GM12801 (cell line): ENCODE results near the gene MMS19.

Source experiments
- CTCF ChIP-seq: IDR thresholded peaks from one replicate; pipeline ENCODE4 v1.5.1; 2011; ENCODE audit warnings: control low read depth; ENCODE audit not compliant: insufficient read length; ENCODE audit errors: extremely low read depth

MMS19 gene

DNA sequence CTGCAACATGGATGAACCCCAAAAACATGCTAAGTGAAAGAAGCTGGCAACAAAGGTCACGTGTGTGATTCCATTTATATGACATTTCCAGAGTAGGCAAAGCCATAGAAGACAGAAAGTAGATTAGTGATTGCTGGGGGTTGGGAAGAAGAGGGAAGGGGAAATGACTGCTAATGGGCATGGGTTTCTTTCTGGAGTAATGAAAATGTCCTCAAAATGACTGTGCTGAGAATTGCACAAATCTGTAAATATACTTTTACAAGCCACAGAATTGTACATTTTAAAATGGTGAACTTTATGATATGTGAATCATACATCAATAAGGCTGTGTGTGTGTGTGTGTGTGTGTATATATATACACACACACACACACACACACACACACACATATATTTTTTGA lies 15.8 kb downstream of the MMS19 start:
- no peak for TF ChIP-seq CTCF

GRCh38 chr10:97481071-97481470 lies 17.2 kb downstream of the MMS19 start:
- no peak for TF ChIP-seq CTCF

DNA sequence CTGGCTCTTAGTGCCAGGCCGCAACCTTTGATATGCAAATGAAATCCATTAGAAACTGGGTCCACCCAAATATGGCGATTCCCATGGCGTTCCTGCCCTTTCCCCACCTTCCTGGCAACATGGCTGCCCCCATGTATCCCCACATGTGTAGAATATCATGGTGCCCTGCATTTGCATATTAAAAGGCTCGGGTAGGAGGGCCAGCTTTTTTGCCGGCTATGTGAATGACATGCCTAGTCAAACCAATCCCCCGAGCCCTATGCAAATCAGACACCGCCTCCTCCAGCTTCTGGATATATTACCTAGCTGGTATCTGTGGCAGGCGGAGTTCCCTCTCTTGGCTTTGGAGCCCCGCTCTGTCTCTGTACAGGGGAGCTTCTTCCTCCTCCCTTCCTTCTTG lies 18.3 kb downstream of the MMS19 start:
- TF ChIP-seq CTCF, result no peak

- TF ChIP-seq CTCF, result no peak
Observed at GRCh38 chr10:97475936-97476594, 22.2 kb downstream of the MMS19 start.

GRCh38 chr10:97474918-97475317 lies 23.3 kb downstream of the MMS19 start:
- TF ChIP-seq CTCF, result no peak

DNA sequence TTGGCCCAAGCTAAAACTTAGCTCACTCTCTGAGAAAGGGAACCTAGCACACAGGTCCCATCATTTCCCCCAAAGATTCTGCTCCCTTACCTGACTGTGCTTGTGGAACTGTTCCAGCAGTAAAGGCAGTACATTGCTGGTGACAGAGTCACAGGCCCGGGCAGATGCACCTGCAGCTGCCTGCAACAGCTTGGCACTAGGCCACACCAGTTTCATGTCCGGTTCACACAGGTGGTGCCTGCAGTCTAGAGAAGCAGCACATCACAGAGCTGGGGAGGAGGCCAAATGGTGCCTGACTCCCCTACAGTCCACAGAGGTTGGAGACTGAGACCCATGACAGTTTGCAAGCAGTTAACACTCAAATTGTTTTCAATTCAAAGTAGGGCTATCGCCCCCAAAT lies 30.1 kb downstream of the MMS19 start:
- TF ChIP-seq CTCF, result no peak

- no peak for TF ChIP-seq CTCF
Observed at GRCh38 chr10:97466755-97467154, 31.5 kb downstream of the MMS19 start.
